HFFc6 (cell line): ENCODE results near the gene ADAP1. TPM values are rescaled to one million over a fixed set of nuclear protein-coding genes. Genes with fewer than 3 reads are reported as not detected.

Source experiments
- DNase-seq: peaks from one replicate; pipeline ENCODE4 v3.0.0-alpha.2; 2018
- H3K27ac Mint-ChIP-seq: 2 replicates; pipeline ENCODE4 v1.8.0; 2020; ENCODE audit warnings: mild to moderate bottlenecking, mixed read lengths
- H3K27me3 Mint-ChIP-seq: 2 replicates; pipeline ENCODE4 v1.8.0; 2021; ENCODE audit warnings: mild to moderate bottlenecking, moderate library complexity, mixed read lengths; ENCODE audit not compliant: insufficient read depth
- H3K36me3 Mint-ChIP-seq: 2 replicates; pipeline ENCODE4 v1.8.0; 2021; ENCODE audit warnings: low read depth, mixed read lengths
- H3K4me1 Mint-ChIP-seq: 2 replicates; pipeline ENCODE4 v1.8.0; 2020; ENCODE audit warnings: low read depth, mixed read lengths
- H3K4me3 Mint-ChIP-seq: 2 replicates; pipeline ENCODE4 v1.8.0; 2020; ENCODE audit warnings: mild to moderate bottlenecking, moderate library complexity, mixed read lengths
- H3K9me3 Mint-ChIP-seq: 2 replicates; pipeline ENCODE4 v1.8.0; 2020; ENCODE audit warnings: mild to moderate bottlenecking, mixed read lengths
- CTCF ChIP-seq: fragments of 200-600 bp; sonication (generic); IDR thresholded peaks from 2 replicates; pipeline ENCODE4 v1.5.0; 2021; ENCODE audit warnings: antibody characterized with exemption, mild to moderate bottlenecking
- total RNA-seq, 6 experiments: library from RNA; stranded (reverse); fragmentation: NEBNext Ultra II Directional; extraction: Animal tissue kit (Norgen Biotek cat#: 25700); gene quantifications; 2 replicates in 1 of 6; 3 replicates in 5 of 6; pipeline ENCODE4 v1.2.3, GENCODE V29; 2021

The ADAP1 gene
- total RNA-seq, 6 experiments from 2014 or later = 0.64 to 1.1 (median 0.90) TPM

- Mint-ChIP-seq H3K4me1 (peaks cover 6% of the 10 kb centered on the region), H3K27me3 (peaks cover 2% of the 10 kb centered on the region; the same call in 1 of the 2 replicates), H3K4me3 (no peak overlapping the region), H3K36me3 (no peaks in the 10 kb centered on the region; the same call in none of the 2 replicates), H3K9me3 (no peaks in the 10 kb centered on the region), H3K27ac (no peak overlapping the region)
- DNase-seq = no peak
- no peak for TF ChIP-seq CTCF
Observed at GRCh38 chr7:883055-884021, 71.1 kb downstream of the ADAP1 start.

GRCh38 chr7:882336-883035 lies 72.0 kb downstream of the ADAP1 start:
- no peaks in the 10 kb centered on the region for H3K9me3 Mint-ChIP-seq
- TF ChIP-seq CTCF = no peak
- no peak for DNase-seq
- no peaks in the 10 kb centered on the region; the same call in 1 of the 2 replicates for H3K36me3 Mint-ChIP-seq
- peaks cover 11% of the 10 kb centered on the region for H3K4me1 Mint-ChIP-seq
- H3K27ac Mint-ChIP-seq = no peak overlapping the region
- no peak overlapping the region for H3K4me3 Mint-ChIP-seq
- peaks cover 2% of the 10 kb centered on the region; the same call in 1 of the 2 replicates for H3K27me3 Mint-ChIP-seq

GRCh38 chr7:881441-882234 lies 72.8 kb downstream of the ADAP1 start:
- Mint-ChIP-seq H3K36me3 (no peaks in the 10 kb centered on the region; the same call in 1 of the 2 replicates), H3K9me3 (no peaks in the 10 kb centered on the region), H3K4me3 (no peak overlapping the region), H3K27me3 (peaks cover 2% of the 10 kb centered on the region; the same call in 1 of the 2 replicates), H3K4me1 (peaks cover 11% of the 10 kb centered on the region), H3K27ac (no peak overlapping the region)
- TF ChIP-seq CTCF = no peak
- no peak for DNase-seq

- Mint-ChIP-seq H3K27me3 (peaks cover 2% of the 10 kb centered on the region; the same call in 1 of the 2 replicates), H3K9me3 (no peaks in the 10 kb centered on the region), H3K36me3 (no peaks in the 10 kb centered on the region; the same call in 1 of the 2 replicates), H3K27ac (no peak overlapping the region), H3K4me3 (no peak overlapping the region), H3K4me1 (peaks cover 11% of the 10 kb centered on the region)
- no peak for DNase-seq
- TF ChIP-seq CTCF = no peak
Observed at GRCh38 chr7:880450-880849, 74.0 kb downstream of the ADAP1 start.

GRCh38 chr7:879706-880105 lies 74.8 kb downstream of the ADAP1 start:
- TF ChIP-seq CTCF = no peak
- Mint-ChIP-seq H3K27ac (no peak overlapping the region), H3K9me3 (no peaks in the 10 kb centered on the region), H3K36me3 (no peaks in the 10 kb centered on the region; the same call in 1 of the 2 replicates), H3K27me3 (peaks cover 2% of the 10 kb centered on the region; the same call in 1 of the 2 replicates), H3K4me3 (no peak overlapping the region), H3K4me1 (peaks cover 11% of the 10 kb centered on the region)
- no peak for DNase-seq
